IPS DF 4.7 (cell line): ENCODE data around the gene ZNF407.

Experiments used
- DNase-seq: peaks from one replicate; pipeline ENCODE4 v3.0.0-alpha.2; 2013; ENCODE audit warnings: low spot score; ENCODE audit errors: extremely low read depth

ZNF407 gene

DNA sequence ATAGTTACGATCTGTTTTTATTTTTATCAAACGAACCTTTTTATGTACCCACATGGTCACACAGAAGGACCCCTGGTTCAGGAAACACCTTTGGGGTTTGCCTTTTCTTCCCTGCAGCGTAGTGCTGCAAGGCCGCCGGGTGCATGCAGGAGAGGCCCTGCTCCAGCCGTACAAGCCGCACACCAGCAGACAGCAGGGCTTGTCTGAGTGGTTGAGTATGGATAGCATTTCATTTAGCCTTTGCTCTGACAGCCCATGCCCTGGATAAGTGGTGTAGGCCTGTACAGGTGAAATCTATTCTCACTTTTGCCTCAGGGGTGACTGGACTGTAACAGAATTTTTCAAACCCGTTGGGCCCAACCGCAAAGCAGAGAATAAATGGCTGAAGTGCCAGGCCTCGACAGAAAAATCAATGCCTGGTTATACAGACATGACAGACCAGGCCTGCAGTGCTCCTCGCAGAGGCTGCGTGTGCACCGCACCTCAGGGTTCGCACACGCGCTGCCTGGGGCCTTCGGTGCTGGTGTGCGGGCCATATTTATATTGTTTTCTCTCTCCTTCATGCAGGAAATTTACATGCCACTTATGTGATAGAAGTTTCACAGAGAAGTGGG is 279.1 kb downstream of the ZNF407 start:
- no peak for DNase-seq

DNA sequence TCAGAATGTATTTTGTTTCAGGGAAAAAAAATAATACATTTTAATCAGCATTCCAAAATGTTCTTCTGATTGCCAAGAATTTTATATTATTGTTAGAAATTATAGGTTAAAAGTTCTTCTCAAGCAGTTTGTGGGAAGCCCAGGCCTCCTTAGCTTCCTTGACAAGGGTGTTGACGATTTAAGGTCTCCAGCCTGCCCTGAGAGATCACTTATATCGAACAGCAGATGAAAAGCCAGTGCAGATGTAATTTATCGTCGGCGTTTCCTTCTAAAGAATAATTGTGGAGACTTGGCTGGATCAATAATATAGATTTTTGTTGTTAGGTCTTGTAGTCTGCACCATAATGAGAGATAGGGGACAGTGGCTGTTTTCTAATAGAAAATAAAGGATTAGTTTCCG is 280.6 kb downstream of the ZNF407 start:
- no peak for DNase-seq

DNA sequence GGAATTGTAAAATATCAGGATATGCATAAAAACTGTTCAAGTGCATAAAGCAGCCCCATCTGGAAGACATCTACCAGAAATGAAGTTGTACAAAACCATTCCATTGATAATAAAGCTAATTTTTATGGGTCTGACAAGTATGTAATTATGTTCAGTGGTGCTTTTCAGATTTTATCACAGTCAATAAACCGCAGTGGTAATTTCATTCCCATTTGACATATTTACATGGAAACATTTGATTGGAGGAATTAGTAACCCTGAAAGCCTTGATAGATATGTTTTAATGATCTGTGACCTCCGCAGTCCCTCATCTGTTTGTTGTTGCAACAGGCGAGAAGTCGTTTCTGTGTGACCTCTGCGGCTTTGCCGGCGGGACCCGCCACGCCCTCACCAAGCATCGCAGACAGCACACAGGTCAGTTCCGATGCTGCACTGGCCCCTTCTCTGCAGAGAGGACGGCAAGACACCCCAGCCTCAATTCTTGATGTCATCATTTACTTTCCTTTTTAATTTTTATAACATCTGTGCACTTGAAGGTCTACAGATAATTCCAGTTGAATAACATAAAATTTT is 283.1 kb downstream of the ZNF407 start:
- no peak for DNase-seq

DNA sequence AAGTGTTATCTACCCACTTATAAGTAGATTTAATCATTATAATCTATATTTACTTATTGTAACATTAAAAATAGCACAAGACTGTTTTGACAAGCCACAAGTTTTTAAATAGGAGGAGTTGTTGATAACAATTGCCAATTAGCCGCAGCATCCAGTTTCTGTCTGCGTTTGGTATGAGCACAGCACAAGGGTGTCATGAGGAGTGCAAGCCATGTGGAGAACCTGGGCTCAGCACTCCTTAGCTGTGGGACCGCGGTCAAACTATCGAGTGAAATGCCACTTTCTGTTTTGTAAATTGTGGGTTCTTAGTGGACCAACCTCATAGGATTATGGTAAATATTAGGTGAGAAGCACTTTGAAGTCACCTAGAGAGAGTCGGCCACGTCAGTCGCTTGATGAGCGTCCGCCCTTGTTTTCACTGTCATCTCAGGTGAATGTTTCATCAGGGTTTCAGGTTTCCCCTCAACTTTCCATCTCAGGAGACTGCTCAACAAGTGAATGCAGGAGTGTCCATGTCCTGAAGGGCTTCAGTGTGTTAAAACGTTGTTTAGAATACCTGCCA is 294.5 kb downstream of the ZNF407 start:
- DNase-seq = no peak

DNA sequence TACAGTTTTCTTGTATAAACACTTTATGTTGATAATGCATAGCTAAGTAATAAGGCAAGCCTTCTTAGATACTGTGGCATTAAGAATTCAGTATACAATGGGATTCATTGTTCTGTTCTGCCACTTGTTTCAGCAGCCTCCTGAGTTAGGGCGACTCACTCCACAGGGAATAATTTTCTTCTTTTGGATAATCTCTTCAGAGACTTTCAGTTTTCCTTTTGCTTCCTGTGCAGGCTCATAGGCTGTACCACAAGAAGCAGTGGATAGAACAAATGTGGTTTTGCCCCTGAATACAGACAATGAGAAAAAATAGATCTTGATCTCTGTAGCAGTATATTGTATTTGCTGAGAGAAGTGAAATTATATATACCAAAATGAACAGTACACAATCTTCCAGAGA is 298.0 kb downstream of the ZNF407 start:
- DNase-seq = no peak

DNA sequence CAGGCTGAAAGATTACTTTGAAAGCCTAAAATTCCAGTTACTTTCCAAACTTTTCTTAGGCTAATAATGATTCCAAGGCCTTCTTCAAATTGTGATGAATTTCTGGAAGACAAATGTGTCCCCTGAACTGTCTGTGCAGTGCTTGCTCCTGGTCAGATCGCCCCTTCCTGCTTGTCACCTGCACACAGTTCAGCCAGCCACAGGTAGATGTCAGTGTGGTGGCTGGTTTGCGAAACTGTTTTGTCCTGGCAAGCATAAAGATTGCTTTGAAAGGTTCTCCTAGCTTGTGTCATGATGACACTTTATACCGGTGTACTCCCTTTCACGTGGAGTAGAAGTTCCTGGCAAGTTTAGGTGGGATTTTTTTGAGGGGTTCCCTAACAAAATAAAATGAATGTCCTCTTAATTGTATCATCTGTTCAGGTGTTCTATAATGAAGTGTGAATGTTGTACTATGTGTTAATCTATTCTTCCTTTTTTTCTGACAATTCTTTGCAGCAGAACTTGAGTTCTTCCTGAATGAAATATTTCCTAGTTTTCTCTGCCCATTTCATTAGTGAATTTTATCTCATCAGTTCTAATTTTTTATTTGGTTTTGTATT is 298.8 kb downstream of the ZNF407 start:
- DNase-seq = no peak

DNA sequence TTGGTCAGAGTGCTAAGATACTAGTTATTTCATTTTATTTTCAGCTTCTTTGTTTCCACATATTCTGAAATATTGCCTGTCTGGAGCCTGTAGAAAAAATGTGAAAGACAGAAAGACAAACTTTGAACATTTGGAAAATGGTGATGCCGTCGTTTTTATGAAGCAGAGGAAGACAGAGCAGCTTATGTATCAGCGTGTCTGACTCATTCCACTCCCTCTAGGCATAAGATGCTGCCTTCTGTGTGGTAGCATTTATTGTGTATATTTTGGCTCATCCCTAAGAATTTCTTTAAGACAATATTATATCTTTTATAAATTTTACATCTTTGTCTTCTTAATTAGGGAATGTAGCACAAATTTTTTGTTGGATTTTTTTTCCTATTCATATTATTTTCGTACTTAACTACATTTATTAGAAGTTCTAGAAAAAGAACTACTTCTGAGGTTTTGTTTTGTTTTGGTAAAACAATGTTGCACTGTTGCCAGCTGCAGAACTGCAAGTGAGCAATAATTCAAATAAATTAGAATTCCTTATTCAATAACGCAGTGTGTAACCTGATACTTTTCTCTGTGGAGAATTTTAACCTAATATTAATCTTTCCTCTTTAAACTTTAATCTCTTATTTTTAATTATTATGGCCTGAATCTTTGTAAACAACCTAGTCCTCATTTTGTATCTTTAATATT is 300.4 kb downstream of the ZNF407 start:
- no peak for DNase-seq

DNA sequence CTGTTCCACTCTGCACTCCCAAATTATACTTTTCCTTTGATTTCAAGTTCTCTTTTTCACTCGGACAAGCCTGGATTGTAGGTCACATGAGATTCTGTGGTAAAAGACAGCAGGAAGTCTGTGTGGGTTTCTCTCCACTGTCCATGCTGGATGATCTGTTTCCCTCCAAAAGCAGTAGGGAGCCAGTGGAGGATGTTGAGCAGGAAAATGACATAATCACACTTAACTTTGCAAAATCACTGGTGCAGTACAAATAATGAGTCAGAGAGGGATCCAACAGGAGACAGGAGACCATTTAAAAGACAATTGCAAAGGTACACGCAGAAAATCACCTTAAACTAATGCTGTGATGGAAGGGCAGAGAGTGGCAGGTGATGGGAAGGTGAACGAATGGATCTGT is 301.3 kb downstream of the ZNF407 start:
- no peak for DNase-seq

DNA sequence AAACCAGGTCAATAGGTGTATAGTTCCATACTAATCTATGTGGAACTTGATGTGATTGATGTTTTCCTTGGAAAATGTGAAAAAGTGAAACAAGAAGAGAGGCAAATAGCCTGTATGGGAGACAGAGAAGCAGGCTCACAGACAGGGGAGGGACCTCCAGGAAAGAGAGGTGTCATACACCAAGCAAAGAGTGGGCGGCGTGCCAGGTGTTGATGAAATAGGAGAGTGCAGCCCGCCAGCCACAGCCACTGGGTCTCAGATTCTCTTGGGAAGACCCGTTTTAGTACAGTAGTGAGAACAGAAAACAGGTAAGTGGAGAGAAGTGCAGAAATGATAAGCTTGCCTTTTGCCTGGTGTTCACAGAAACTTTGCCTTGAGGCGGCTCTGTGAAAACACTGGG is 301.9 kb downstream of the ZNF407 start:
- DNase-seq = no peak

DNA sequence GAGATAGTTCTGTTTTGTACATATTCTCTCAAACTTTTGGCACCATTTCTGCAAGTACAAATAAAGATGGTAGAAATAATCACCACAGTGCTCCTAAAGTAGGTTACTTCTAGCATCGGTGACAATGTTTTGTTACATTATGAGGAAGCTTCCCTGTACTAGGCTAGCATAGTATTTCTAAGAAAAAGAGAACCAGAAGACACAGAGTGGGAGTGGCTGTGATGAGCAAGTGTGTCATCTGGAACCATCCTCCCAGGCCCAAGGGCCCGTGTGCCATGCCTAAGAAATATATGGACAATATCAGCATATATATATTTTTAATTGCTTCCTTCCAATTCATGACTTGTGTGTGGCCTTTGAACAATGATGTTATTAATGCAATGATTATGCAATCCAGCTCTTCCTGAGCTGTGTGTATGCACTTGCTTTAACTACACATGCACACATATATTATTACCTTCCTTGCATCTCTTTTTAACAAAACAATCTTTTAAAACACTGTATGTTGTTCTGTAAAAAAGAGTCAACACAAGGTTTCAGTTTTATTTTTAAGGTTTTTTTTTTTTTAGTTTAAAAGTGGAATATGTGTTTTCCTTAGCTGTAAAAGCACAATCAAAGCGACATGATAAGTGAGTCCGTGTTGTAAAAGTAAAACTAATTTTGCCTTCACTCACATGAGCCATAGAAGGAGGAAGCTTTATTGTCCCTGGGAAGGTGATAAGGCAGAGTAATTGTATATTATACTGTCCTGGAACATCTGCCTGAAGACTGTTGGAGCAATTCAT is 303.9 kb downstream of the ZNF407 start:
- DNase-seq = no peak

DNA sequence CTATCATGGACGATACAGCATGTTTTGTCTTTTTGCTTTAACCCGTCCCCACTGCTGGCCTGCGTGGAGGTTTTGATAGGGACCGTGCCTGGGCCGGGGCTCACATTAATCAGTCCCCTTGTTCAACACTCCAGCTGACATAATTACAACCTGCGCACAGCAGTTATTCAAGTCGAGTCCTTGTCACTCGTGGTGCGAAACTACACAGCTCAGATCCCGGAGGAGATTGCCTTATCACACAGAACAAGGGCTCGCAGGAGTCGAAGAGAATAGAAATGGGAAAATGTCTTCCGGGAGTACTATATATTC is 304.4 kb downstream of the ZNF407 start:
- DNase-seq = no peak

DNA sequence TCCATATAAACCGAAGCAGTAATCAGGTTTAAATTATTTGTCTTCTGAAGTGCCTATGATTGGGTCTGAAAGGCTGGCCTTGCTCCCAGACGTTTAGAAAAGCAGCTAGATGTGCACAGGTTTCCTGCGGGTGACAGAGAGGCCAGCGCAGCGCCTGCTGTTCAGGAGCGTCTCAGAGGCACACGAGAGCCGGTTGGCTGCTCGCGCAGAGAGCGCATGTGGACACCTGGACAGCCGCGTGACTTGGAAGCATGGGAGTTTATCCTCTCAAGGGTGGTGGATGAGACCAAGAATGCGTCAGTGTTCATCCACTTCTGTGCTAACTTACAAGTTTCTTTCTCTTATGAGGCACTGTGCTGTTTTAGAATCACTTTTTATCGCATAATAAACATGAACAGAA is 307.6 kb downstream of the ZNF407 start:
- DNase-seq = no peak

DNA sequence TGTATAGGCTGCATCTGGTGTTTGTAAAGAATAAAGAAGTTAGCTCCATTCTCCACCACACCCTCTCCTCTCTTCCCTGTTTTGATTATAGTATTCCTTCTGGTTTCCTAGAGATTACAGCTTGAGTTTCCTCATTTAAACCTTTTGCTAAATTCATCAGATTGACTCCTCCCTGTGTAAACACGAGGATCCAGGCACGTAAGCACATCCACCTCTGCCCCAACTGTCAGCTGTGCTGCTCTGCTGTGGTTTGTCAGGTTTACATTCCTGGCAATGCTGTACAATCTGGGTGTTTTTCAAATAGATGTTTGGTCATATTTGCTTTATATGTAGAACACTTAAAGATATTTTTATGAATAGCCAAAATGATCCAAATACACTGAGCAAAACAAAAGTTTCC is 308.5 kb downstream of the ZNF407 start:
- DNase-seq = no peak

DNA sequence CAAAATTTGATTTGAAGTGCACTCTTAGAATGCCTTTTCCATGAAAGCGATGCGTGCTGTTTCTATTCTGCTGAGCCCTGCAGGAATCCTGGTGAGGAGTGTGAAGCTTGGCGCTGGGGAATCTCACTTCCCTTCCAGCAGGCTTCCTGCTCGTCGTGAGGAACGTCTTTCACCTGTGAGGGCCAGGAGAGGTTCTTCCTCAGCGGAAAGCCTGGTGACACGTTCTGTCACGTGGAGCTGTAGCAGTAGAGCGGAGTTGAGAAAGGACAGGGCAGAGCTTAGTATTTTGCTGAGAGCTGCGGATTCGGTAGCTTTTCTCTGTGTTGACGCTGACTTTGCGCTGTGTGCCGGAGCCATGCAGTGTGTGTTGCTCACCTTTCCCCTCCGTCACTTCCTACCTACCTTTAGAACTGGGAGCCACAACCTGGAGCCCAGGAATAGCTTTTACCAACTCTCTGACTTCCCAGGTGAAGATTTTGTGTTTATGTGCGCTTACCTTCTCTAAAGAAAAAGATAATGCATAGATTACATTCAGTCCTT is 316.5 kb downstream of the ZNF407 start:
- DNase-seq = no peak

DNA sequence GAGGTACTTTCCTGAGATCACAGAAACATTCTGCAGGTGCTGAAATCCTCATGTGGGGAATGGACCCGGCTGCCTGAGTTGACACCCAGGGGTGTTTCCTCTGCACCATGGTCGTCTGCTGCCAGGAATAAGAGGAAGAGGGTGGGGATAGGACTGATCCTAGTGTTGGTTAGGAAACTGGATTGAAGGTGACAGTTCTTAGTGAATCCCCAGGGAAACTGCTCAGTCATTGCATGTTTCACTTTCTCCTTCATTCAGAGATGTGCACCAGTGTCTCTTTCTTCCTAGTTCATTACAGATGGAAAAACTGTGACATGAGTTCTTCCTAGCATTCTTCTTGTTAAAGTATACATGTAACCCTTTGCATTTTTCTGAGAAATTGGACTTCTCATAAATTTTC is 317.0 kb downstream of the ZNF407 start:
- DNase-seq = no peak

DNA sequence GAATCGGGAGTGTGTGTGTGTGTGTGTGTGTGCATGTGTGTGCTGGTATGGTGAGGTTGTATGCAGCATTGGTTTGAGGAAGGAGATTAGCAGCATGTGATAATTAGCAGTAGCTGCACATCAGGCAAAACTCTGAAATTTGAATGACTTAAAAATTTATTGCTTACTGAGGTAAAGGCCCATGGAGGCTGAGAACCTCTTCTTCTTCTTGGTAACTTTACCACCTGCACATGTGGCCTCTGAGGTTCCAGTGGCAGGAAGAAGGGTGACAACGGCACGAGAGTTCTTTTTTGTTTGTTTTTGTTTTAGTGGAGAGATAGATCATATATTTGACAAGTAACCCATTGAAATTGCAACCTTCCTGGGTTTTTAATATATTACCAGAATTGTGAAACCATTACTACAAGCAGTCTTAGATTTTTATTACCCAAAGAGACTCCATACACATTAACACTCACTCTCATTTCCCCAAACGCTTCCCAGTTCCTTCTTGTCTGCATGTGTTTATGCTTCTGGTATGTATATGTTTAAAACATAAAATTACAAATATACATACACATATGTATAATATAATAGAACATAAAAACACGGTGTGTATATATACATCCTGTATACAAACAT is 319.2 kb downstream of the ZNF407 start:
- no peak for DNase-seq

DNA sequence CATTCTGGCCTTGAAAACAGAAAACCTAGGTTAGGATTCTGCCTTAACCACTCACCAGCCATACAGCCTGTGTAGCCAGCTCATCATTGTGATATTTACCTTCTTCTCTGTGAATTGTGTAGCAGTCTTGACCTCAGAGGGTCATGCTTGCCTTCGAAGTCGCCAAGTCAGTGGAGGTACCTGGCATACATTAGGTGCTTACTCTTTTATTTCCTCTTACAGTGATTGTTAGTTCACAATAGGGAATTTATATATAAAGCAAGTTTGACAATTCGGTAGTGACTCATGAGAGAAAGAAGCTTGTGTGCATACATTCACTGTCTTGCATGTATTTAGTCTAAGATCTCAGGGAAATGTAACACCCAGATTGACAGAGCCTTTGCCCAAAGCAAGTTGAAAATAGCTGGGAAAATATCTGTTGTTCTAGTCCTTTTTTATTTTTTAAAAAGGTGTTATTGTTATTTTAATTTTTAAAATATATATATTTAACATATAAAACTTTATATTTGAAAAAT is 320.7 kb downstream of the ZNF407 start:
- no peak for DNase-seq

DNA sequence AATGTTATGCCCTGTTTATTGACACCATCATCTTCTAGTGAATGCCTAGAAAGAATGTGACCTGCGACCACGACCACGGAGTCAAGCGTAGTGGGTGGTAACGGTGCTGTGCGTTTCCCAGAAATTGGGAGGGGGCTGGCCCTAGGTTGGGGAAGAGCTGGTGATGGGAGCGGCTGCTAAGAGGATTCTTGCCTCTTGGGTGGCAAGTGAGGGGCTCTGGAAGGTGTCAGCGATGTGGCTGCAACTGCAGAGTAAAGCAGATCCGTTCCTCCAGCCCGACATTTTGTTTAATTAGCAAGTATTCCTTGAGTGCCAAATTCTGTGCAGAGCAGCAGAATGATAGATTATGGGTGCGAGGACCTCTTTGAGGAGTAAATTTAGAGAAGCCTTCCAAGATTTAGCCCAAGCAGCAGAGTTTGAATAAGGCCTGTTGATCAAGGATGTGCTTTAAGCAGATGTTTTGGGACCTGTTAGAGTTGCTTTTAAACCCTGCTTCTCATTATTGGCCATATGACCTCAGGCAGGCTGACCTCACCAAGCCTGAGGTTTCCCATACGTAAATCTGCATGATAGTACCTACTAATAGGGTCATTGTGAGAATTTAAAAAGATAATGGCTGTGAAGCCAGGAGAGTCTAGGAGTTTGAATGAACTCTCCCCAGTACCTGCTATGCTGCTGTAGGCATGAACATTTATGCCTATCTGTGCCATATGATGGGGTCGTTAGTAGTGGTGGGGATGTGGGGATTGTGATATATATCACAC is 323.6 kb downstream of the ZNF407 start:
- no peak for DNase-seq

DNA sequence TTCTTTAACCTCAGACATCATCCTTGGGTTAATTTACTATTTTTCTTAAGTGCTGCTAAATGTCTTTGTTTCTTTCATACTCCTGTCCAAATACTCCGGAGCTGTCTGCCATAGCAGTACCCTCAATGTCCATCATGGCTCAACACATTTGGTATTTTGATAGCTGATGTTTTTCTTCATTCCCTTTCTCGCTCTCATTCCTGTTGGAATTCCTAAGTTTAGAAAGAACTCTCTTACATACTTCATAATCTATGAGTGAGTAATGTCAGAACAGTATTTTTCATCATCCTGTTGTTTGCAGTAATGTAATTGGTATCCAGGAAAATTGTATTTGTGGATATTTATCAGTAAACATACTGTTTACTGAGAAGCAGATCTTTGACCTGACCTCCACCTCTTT is 328.4 kb downstream of the ZNF407 start:
- no peak for DNase-seq
